Natural killer cell treated with Interleukin-12 subunit alpha and Interleukin-12 subunit beta and Interleukin-15 and Interleukin-18, amount 100 ng/mL, for 72 hours (primary cell): Measurements from ENCODE around the gene TAF8. TPM values are rescaled to one million over a fixed set of nuclear protein-coding genes. Genes with fewer than 3 reads are reported as not detected.

Source experiments
- total RNA-seq, 2 donors: library from RNA; stranded (reverse); gene quantifications; one replicate each; pipeline ENCODE4 v1.2.3, GENCODE V29; 2022

TAF8 gene
- total RNA-seq, 2 donors from 2014 or later: 38.7 to 44.1 TPM

Other genes with a start within 250 kb of the TAF8 start
- 10 to 100 TPM in 1 of 2 donors, 1 to 10 TPM in 1; 8.2 to 15.3 TPM for gene USP49, start 155.1 kb upstream of the TAF8 start, total RNA-seq
- gene MED20, start 129.4 kb upstream of the TAF8 start, total RNA-seq: 10 to 100 TPM; 25.5 to 33.0 TPM
- gene BYSL, start 129.0 kb upstream of the TAF8 start, total RNA-seq: 10 to 100 TPM; 48.3 to 73.9 TPM
- 100 to 1,000 TPM; 382 to 466 TPM for gene CCND3, start 108.7 kb upstream of the TAF8 start, total RNA-seq
- under 1 TPM; 0.17 to 0.42 TPM for gene C6orf132, start 92.1 kb downstream of the TAF8 start, total RNA-seq
- gene GUCA1A, start 122.8 kb downstream of the TAF8 start, total RNA-seq: not detected
- 1 to 10 TPM in 1 of 2 donors, under 1 TPM in 1; 0.95 to 2.2 TPM for gene GUCA1B, start 144.4 kb downstream of the TAF8 start, total RNA-seq
- gene MRPS10, start 167.3 kb downstream of the TAF8 start, total RNA-seq: 10 to 100 TPM; 35.1 to 35.6 TPM